ENCODE results near the gene CCL4.
"Not testable (repeated sequence)": the region's sequence is repeated elsewhere in the genome, so short reads cannot be mapped to it uniquely, and the experiment has no call there.

CCL4 gene

GRCh38 chr17:36088670-36089338 is 14.8 kb upstream of the CCL4 start:
- DNase-seq = no peak

- DNase-seq = no peak
Observed at GRCh38 chr17:36089339-36089865, 14.2 kb upstream of the CCL4 start.

- DNase-seq = no peak
Observed at GRCh38 chr17:36089888-36090836, 13.5 kb upstream of the CCL4 start, which contains the start of gene CCL3. CCL3 (minus strand) TSS chr17:36090143; CDS start chr17:36090058, 85 bp downstream.

GRCh38 chr17:36092230-36092629 is 11.4 kb upstream of the CCL4 start:
- no peak for DNase-seq

- DNase-seq = not testable (repeated sequence)
Observed at GRCh38 chr17:36092715-36093114, 10.9 kb upstream of the CCL4 start.

- no peak for DNase-seq
Observed at GRCh38 chr17:36094232-36094631, 9.4 kb upstream of the CCL4 start.

GRCh38 chr17:36094746-36095145 is 8.9 kb upstream of the CCL4 start:
- DNase-seq = no peak

GRCh38 chr17:36095992-36096391 is 7.6 kb upstream of the CCL4 start:
- no peak for DNase-seq

GRCh38 chr17:36099004-36099403 is 4.6 kb upstream of the CCL4 start:
- DNase-seq = not testable (repeated sequence)

- not testable (repeated sequence) for DNase-seq
Observed at GRCh38 chr17:36104246-36104645, 619 bp downstream of the CCL4 start.

- no peak for DNase-seq
Observed at GRCh38 chr17:36104701-36105181, 1.1 kb downstream of the CCL4 start.

- DNase-seq = no peak
Observed at GRCh38 chr17:36105781-36106492, 2.3 kb downstream of the CCL4 start.

- no peak for DNase-seq
Observed at GRCh38 chr17:36106493-36106835, 2.8 kb downstream of the CCL4 start.

GRCh38 chr17:36107660-36108059 is 4.0 kb downstream of the CCL4 start:
- DNase-seq = no peak

GRCh38 chr17:36108265-36108664 is 4.6 kb downstream of the CCL4 start:
- not testable (repeated sequence) for DNase-seq

- no peak for DNase-seq
Observed at GRCh38 chr17:36111068-36111490, 7.5 kb downstream of the CCL4 start.

- DNase-seq = no peak
Observed at GRCh38 chr17:36112572-36112971, 8.9 kb downstream of the CCL4 start.

GRCh38 chr17:36113131-36113530 is 9.5 kb downstream of the CCL4 start:
- not testable (repeated sequence) for DNase-seq

- not testable (repeated sequence) for DNase-seq
Observed at GRCh38 chr17:36114971-36115648, 11.5 kb downstream of the CCL4 start.

- DNase-seq = not testable (repeated sequence)
Observed at GRCh38 chr17:36115649-36115977, 12.0 kb downstream of the CCL4 start.

GRCh38 chr17:36117505-36118382 is 14.1 kb downstream of the CCL4 start:
- no peak for DNase-seq
